KMS-11 (cell line): ENCODE measurements around the gene NUFIP2.

Experiments
- H2AFZ ChIP-seq: fragments of 200-600 bp; sonication (generic); 2 replicates; pipeline ENCODE4 v1.6.1; 2016; ENCODE audit warnings: antibody characterized with exemption, mixed run types, low read depth
- H3K27ac ChIP-seq: fragments of 200-600 bp; sonication (generic); 2 replicates; pipeline ENCODE4 v1.6.1; 2016; ENCODE audit warnings: mild to moderate bottlenecking, mixed run types
- H3K27me3 ChIP-seq: fragments of 200-600 bp; sonication (generic); 2 replicates; pipeline ENCODE4 v1.6.1; 2017; ENCODE audit warnings: mild to moderate bottlenecking, low read depth, mixed run types, moderate library complexity; ENCODE audit not compliant: insufficient read depth
- H3K36me3 ChIP-seq: fragments of 200-600 bp; sonication (generic); 2 replicates; pipeline ENCODE4 v1.6.1; 2017; ENCODE audit warnings: mild to moderate bottlenecking, mixed run types; ENCODE audit not compliant: insufficient read depth
- H3K4me1 ChIP-seq: fragments of 200-600 bp; sonication (generic); 2 replicates; pipeline ENCODE4 v1.6.1; 2016; ENCODE audit warnings: mild to moderate bottlenecking, low read depth, mixed run types; ENCODE audit not compliant: poor library complexity, severe bottlenecking
- H3K4me2 ChIP-seq: fragments of 200-600 bp; sonication (generic); 2 replicates; pipeline ENCODE4 v1.7.0; 2016; ENCODE audit warnings: mild to moderate bottlenecking, mixed run types
- H3K4me3 ChIP-seq: fragments of 200-600 bp; sonication (generic); IDR thresholded peaks from 2 replicates; pipeline ENCODE4 v1.6.1; 2017; ENCODE audit warnings: low read depth, low read length, mixed read lengths; ENCODE audit not compliant: insufficient read depth
- H3K79me2 ChIP-seq: fragments of 200-600 bp; sonication (generic); 2 replicates; pipeline ENCODE4 v1.6.1; 2016; ENCODE audit warnings: low read depth, mixed run types; ENCODE audit not compliant: insufficient read depth
- H3K9ac ChIP-seq: fragments of 200-600 bp; sonication (generic); 2 replicates; pipeline ENCODE4 v1.6.1; 2016; ENCODE audit warnings: mild to moderate bottlenecking, mixed run types
- H4K20me1 ChIP-seq: fragments of 200-600 bp; sonication (generic); 2 replicates; pipeline ENCODE4 v1.6.1; 2016; ENCODE audit warnings: mild to moderate bottlenecking, mixed run types; ENCODE audit not compliant: insufficient read depth
- TF ChIP-seq, protein P1 (sequence below): fragments of 200-600 bp; sonication (generic); conservative IDR thresholded peaks from 2 replicates; pipeline ENCODE4 v1.6.1; 2017; ENCODE audit warnings: low read depth, mild to moderate bottlenecking, antibody characterized with exemption, low read length, moderate library complexity, mixed read lengths

NUFIP2 gene

DNA sequence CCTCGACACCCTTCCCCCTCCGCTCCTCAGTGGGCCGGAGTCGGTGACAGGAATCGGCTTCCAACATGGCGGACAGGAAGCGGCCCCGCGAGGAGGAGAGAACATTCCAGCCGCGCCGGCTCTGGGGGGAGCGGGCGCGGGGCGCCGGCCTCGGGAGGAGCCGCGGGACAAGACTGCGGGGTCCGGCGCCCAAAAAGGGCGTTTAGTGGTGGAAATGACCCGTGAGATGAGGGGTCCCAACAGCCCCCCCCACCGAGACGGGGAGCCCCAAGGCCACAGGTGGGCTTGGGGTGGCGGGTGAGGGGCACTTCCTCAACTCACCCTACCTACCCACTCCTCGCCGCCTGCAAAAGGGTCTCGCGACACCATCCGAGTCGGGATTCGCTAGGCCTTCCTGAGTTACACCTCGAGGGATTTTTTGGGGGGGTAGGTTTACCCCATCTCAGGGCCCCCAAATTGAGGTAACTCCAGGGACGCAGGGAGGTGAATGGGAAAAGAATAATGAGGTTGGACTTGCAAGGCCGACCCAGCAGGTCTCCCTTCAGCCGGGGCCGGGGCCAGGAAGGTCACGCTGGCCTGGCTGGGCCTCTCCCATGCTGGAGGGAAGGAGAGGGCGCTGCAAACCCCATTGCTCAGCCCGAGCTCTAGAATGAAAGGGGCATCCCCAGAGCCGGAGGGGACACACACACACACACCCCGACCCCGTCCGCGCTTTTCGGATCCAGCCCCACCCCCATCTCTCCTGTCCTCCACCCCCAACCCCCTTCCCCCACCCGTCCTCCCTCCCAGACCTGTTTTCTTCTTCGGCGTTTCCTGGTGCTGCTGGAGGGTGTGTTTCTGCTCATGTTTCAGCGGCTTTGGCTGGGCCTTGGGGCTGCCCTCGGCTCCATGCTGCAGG, 707 bp downstream of the NUFIP2 start:
- peaks cover 49% of the 10 kb centered on the region for H3K79me2 ChIP-seq
- no peaks in the 10 kb centered on the region for H3K27me3 ChIP-seq
- H2AFZ ChIP-seq, result 0 out of 2 replicates have a peak overlapping the region, but pooled peaks have one; percentile 13

DNA sequence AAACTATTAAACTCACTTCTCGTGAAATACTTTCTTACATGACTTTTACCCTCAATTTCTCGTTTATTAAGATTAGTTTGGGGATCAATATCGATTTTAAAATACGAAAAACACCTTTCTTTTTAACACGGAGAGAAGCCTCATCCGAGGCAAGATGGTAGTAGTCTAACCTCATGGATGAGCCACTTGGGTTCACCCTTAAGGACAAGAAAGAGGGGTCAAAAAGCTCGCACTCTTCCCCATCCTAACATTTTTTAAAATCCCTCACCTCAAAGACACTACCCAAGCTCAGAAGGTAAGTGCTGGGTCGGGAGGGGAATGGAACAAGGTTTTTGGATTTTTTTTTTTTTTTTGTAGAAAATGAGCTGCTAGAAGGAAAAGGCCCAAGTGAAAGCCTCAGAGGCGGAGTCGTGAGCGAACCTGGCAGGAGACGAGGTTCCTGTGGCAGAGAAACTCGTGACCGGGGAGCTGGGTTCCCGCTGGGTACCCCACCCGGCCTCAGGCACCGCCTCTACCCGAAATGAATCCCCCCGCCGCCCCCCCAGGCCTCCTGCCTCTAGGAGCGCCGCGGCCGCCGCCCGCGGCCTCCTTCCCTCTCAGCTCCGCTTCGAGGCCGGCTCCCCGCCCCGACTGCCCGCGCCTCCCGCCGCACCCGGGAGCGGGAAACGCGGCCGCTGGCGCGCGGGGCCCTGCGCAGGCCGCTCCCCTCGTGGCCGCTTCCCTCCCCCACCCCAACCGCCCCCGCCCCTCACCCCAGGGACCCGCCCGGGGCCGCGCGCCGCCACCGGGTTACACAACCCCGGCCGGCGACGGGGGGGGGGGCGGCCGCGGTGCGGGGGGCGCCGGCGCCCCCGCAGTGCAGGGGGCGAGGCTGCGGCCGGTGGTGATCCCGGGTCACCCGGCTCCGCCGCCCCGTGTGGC, 1.6 kb downstream of the NUFIP2 start:
- peak overlapping the region; percentile 97 for H3K4me2 ChIP-seq
- peaks cover 58% of the 10 kb centered on the region for H3K79me2 ChIP-seq
- H3K4me1 ChIP-seq, result peaks cover 48% of the 10 kb centered on the region
- no peaks in the 10 kb centered on the region for H3K27me3 ChIP-seq
- H3K4me3 ChIP-seq, result no peak overlapping the region
- TF ChIP-seq, protein P1, sequence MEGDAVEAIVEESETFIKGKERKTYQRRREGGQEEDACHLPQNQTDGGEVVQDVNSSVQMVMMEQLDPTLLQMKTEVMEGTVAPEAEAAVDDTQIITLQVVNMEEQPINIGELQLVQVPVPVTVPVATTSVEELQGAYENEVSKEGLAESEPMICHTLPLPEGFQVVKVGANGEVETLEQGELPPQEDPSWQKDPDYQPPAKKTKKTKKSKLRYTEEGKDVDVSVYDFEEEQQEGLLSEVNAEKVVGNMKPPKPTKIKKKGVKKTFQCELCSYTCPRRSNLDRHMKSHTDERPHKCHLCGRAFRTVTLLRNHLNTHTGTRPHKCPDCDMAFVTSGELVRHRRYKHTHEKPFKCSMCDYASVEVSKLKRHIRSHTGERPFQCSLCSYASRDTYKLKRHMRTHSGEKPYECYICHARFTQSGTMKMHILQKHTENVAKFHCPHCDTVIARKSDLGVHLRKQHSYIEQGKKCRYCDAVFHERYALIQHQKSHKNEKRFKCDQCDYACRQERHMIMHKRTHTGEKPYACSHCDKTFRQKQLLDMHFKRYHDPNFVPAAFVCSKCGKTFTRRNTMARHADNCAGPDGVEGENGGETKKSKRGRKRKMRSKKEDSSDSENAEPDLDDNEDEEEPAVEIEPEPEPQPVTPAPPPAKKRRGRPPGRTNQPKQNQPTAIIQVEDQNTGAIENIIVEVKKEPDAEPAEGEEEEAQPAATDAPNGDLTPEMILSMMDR, result no peak; the same call in 1 of the 2 replicates
- peak overlapping the region; percentile 84 for H3K9ac ChIP-seq
- 0 out of 2 replicates have a peak overlapping the region, but pooled peaks have one; percentile 13 for H2AFZ ChIP-seq
- H4K20me1 ChIP-seq, result peaks cover 43% of the 10 kb centered on the region
- peaks cover 19% of the 10 kb centered on the region; the same call in 1 of the 2 replicates for H3K36me3 ChIP-seq
- H3K27ac ChIP-seq, result peak overlapping the region; percentile 90

More for the DNA sequence above, 707 bp downstream of the NUFIP2 start:
- Histone ChIP-seq H4K20me1 (peaks cover 34% of the 10 kb centered on the region), H3K36me3 (peaks cover 15% of the 10 kb centered on the region; the same call in 1 of the 2 replicates), H3K4me2 (peak overlapping the region; percentile 34; the same call in 1 of the 2 replicates), H3K4me1 (peaks cover 42% of the 10 kb centered on the region), H3K9ac (peak overlapping the region; percentile 84), H3K27ac (peak overlapping the region; percentile 90), H3K4me3 (no peak overlapping the region)
- TF ChIP-seq, protein P1, result no peak

DNA sequence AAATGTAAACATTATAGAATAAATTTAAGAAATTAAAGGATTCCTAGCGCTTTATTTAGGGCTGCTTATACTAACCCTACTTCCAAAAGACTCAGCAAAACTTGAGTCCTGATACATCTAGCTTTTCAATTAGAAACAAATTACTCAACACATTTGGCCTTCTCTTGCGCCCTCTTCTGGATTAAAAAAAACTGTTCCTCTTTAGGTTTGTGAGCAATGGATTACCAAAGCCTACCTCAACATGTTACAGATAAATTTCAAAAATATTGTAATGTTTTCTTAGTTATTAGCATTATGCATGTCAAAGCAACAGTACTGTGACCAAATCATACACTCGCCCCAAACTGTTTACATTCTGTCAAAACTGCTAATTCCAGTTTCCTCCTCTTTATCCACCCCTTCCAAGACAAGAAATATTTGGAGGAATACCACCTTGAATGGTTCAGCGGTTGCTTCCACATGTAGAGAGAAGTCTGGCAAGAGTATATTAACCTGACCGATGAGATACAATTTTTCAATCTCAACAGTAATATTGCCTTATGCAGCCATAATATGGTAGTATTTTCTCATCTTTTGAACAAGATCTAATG, 2.7 kb downstream of the NUFIP2 start:
- H3K4me3 ChIP-seq, result no peak overlapping the region
- TF ChIP-seq, protein P1, result peak; percentile 54
- H4K20me1 ChIP-seq, result peaks cover 54% of the 10 kb centered on the region
- H3K9ac ChIP-seq, result peak overlapping the region; percentile 84; the same call in 1 of the 2 replicates
- H3K4me2 ChIP-seq, result peak overlapping the region; percentile 97
- H3K36me3 ChIP-seq, result peaks cover 30% of the 10 kb centered on the region; the same call in 1 of the 2 replicates
- peak overlapping the region; percentile 90; the same call in 1 of the 2 replicates for H3K27ac ChIP-seq
- no peaks in the 10 kb centered on the region for H3K27me3 ChIP-seq
- H3K79me2 ChIP-seq, result peaks cover 69% of the 10 kb centered on the region
- H2AFZ ChIP-seq, result no peak overlapping the region
- peaks cover 57% of the 10 kb centered on the region for H3K4me1 ChIP-seq

DNA sequence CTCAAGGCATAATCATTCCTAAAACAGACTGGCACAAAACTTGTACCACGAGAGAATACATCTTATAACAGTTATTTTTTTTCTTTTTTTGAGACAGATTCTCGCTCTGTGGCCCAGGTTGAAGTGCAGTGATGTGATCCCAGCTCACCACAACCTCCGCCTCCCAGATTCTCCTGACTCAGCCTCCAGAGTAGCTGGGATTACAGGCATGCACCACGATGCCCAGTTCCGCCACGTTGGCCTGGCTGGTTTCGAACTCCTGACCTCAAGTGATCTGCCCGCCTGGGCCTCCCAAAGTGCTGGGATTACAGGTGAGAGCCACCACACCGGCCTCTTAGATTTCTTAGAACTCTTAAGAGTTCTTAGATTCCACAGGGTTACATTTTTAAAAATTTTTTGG, 4.1 kb downstream of the NUFIP2 start:
- Histone ChIP-seq H3K27ac (no peak overlapping the region), H2AFZ (no peak overlapping the region), H3K36me3 (peaks cover 36% of the 10 kb centered on the region; the same call in 1 of the 2 replicates), H3K4me1 (peaks cover 50% of the 10 kb centered on the region), H3K79me2 (peaks cover 83% of the 10 kb centered on the region), H3K4me3 (no peak overlapping the region), H3K4me2 (peak overlapping the region; percentile 97; the same call in 1 of the 2 replicates), H4K20me1 (peaks cover 66% of the 10 kb centered on the region), H3K27me3 (no peaks in the 10 kb centered on the region), H3K9ac (peak overlapping the region; percentile 7; the same call in 1 of the 2 replicates)
- TF ChIP-seq, protein P1, result no peak
